Epidermal melanocyte (primary cell): Measurements from ENCODE around the gene PCYOX1L.

Source experiments
- DNase-seq: peaks from one replicate; pipeline ENCODE4 v3.0.0; 2011; ENCODE audit warnings: low spot score; ENCODE audit not compliant: insufficient read length

Gene PCYOX1L

GRCh38 chr5:149337736-149338135, 20.1 kb upstream of the PCYOX1L start:
- no peak for DNase-seq

- DNase-seq, result no peak
Measured at GRCh38 chr5:149338364-149338763, 19.5 kb upstream of the PCYOX1L start.

GRCh38 chr5:149340920-149341319, 16.9 kb upstream of the PCYOX1L start:
- no peak for DNase-seq

GRCh38 chr5:149341876-149342275, 16.0 kb upstream of the PCYOX1L start:
- no peak for DNase-seq

GRCh38 chr5:149344151-149344550, 13.7 kb upstream of the PCYOX1L start:
- no peak for DNase-seq

GRCh38 chr5:149345147-149345891, 12.5 kb upstream of the PCYOX1L start, which contains the start of gene GRPEL2:
Gene GRPEL2, plus strand, starts transcription at chr5:149345499. Its CDS starts 41 bp downstream, at chr5:149345540.
- peak; percentile 97 for DNase-seq

GRCh38 chr5:149345892-149346222, 12.0 kb upstream of the PCYOX1L start:
- DNase-seq, result no peak

- DNase-seq, result no peak
Measured at GRCh38 chr5:149348518-149348917, 9.3 kb upstream of the PCYOX1L start.

- no peak for DNase-seq
Measured at GRCh38 chr5:149349382-149349781, 8.5 kb upstream of the PCYOX1L start.

GRCh38 chr5:149352169-149352568, 5.7 kb upstream of the PCYOX1L start:
- no peak for DNase-seq

- DNase-seq, result no peak
Measured at GRCh38 chr5:149353911-149354310, 3.9 kb upstream of the PCYOX1L start.

GRCh38 chr5:149355688-149356087, 2.2 kb upstream of the PCYOX1L start:
- DNase-seq, result no peak

GRCh38 chr5:149356391-149356790, 1.5 kb upstream of the PCYOX1L start:
- DNase-seq, result no peak

- no peak for DNase-seq
Measured at GRCh38 chr5:149358294-149358651, 427 bp downstream of the PCYOX1L start.

- no peak for DNase-seq
Measured at GRCh38 chr5:149358868-149359495, 1.1 kb downstream of the PCYOX1L start.

- no peak for DNase-seq
Measured at GRCh38 chr5:149360272-149360671, 2.4 kb downstream of the PCYOX1L start.

- no peak for DNase-seq
Measured at GRCh38 chr5:149362541-149362940, 4.7 kb downstream of the PCYOX1L start.

- no peak for DNase-seq
Measured at GRCh38 chr5:149363358-149363757, 5.5 kb downstream of the PCYOX1L start.

- no peak for DNase-seq
Measured at GRCh38 chr5:149363936-149364335, 6.1 kb downstream of the PCYOX1L start.

- DNase-seq, result no peak
Measured at GRCh38 chr5:149364719-149365118, 6.9 kb downstream of the PCYOX1L start.

- no peak for DNase-seq
Measured at GRCh38 chr5:149365418-149365817, 7.6 kb downstream of the PCYOX1L start.

GRCh38 chr5:149366169-149366729, 8.4 kb downstream of the PCYOX1L start:
- DNase-seq, result no peak
